ENCODE results near the gene FBXO17. TPM values are rescaled to one million over a fixed set of nuclear protein-coding genes. Genes with fewer than 3 reads are reported as not detected.

The FBXO17 gene
- total and polyA plus RNA-seq, 2 of the 13 experiments (the other 11 are each of a cell fraction or from before 2014, with no cell fraction given): 22.1 to 58.7 TPM

- TF ChIP-seq ZHX2 (IDR thresholded peaks at IDR 0.05; ENCODE audit: low read depth): no peak
- no peak for TF ChIP-seq ZHX2 (CRISPR knock-in tag; IDR thresholded peaks at IDR 0.05; ENCODE audit: borderline replicate concordance)
- TF ChIP-seq HMGXB3 (CRISPR knock-in tag; IDR thresholded peaks at IDR 0.05; ENCODE audit: borderline replicate concordance): no peak
- TF ChIP-seq USF2 (IDR thresholded peaks at IDR 0.05; ENCODE audit: low read depth, low read length): no peak
- TF ChIP-seq USF2 (CRISPR knock-in tag; IDR thresholded peaks at IDR 0.05; ENCODE audit: borderline replicate concordance): no peak
- TF ChIP-seq ZNF264 (CRISPR knock-in tag; IDR thresholded peaks at IDR 0.05): no peak
Observed at GRCh38 chr19:38922482-38922881, 53.1 kb downstream of the FBXO17 start (continued).
